Liver (tissue), 9 donors: ENCODE measurements around the gene MTF1. TPM values are rescaled to one million over a fixed set of nuclear protein-coding genes. Genes with fewer than 3 reads are reported as not detected.

ENCODE experiments used
- DNase-seq: peaks from one replicate; pipeline ENCODE4 v3.0.0-alpha.2; 2017; ENCODE audit warnings: low spot score
- H3K27ac ChIP-seq, 2 donors: one replicate each; pipeline ENCODE4 v1.7.0; 2013; ENCODE audit warnings: inconsistent platforms in 2 of 2, low read length in 2 of 2, control low read depth in 1 of 2, low read depth in 1 of 2, mild to moderate bottlenecking in 1 of 2
- H3K27me3 ChIP-seq, 4 donors: one replicate each; pipeline versions ENCODE4 v1.6.1 to v1.7.0; 2013; ENCODE audit warnings: low read length in 3 of 4, inconsistent platforms in 1 of 4, mild to moderate bottlenecking in 1 of 4, moderate library complexity in 1 of 4; ENCODE audit not compliant: control insufficient read depth in 4 of 4, insufficient read depth in 4 of 4
- H3K36me3 ChIP-seq, 4 donors: one replicate each; pipeline versions ENCODE4 v1.6.1 to v1.7.0; 2013; ENCODE audit warnings: low read length in 3 of 4, mild to moderate bottlenecking in 3 of 4, low read depth in 1 of 4, moderate library complexity in 1 of 4; ENCODE audit not compliant: control insufficient read depth in 4 of 4, insufficient read depth in 3 of 4
- H3K4me1 ChIP-seq, 4 donors: one replicate each; pipeline versions ENCODE4 v1.6.1 to v1.7.0; 2013; ENCODE audit warnings: low read length in 3 of 4, mild to moderate bottlenecking in 3 of 4, moderate library complexity in 1 of 4; ENCODE audit not compliant: control insufficient read depth in 4 of 4, insufficient read depth in 4 of 4
- H3K4me3 ChIP-seq, 3 donors: one replicate each; pipeline versions ENCODE4 v1.6.1 to v1.7.0; 2013; ENCODE audit warnings: low read length in 3 of 3, control low read depth in 1 of 3, low read depth in 1 of 3, mild to moderate bottlenecking in 1 of 3
- H3K9ac ChIP-seq, 2 donors: one replicate each; pipeline ENCODE4 v1.7.0; 2013; ENCODE audit warnings: low read length in 2 of 2, mild to moderate bottlenecking in 2 of 2, moderate library complexity in 2 of 2, control low read depth in 1 of 2, low read depth in 1 of 2
- H3K9me3 ChIP-seq, 4 donors: one replicate each; pipeline versions ENCODE4 v1.6.1 to v1.7.0; 2013; ENCODE audit warnings: low read length in 3 of 4; ENCODE audit not compliant: control insufficient read depth in 4 of 4
- ATF3 ChIP-seq: IDR thresholded peaks from 2 replicates; pipeline ENCODE4 v1.6.1; 2016; ENCODE audit warnings: antibody characterized with exemption
- CTCF ChIP-seq: fragments of 150-350 bp; IDR thresholded peaks from 2 replicates; pipeline ENCODE4 v1.5.1; 2017; ENCODE audit warnings: improper control_type of control experiment, low read depth, low read length; ENCODE audit not compliant: missing input control
- FOXA1 ChIP-seq: IDR thresholded peaks from 2 replicates; pipeline ENCODE4 v1.6.1; 2016; ENCODE audit warnings: antibody characterized with exemption
- FOXA2 ChIP-seq: IDR thresholded peaks from 2 replicates; pipeline ENCODE4 v1.6.1; 2016; ENCODE audit warnings: antibody characterized with exemption
- GABPA ChIP-seq, 2 donors: IDR thresholded peaks in 1 of 2; conservative IDR thresholded peaks in 1 of 2; 2 replicates each; pipeline ENCODE4 v1.6.1; 2016; ENCODE audit warnings: antibody characterized with exemption in 2 of 2, mild to moderate bottlenecking in 1 of 2, moderate library complexity in 1 of 2
- HNF4G ChIP-seq: IDR thresholded peaks from 2 replicates; pipeline ENCODE4 v1.6.1; 2016; ENCODE audit warnings: antibody characterized with exemption
- JUND ChIP-seq, 2 donors: IDR thresholded peaks; 2 replicates each; pipeline ENCODE4 v1.6.1; 2016; ENCODE audit warnings: antibody characterized with exemption in 2 of 2
- MAX ChIP-seq: IDR thresholded peaks from 2 replicates; pipeline ENCODE4 v1.6.1; 2016; ENCODE audit warnings: antibody characterized with exemption
- NR2F2 ChIP-seq: IDR thresholded peaks from 2 replicates; pipeline ENCODE4 v1.6.1; 2016; ENCODE audit warnings: antibody characterized with exemption
- REST ChIP-seq: IDR thresholded peaks from 2 replicates; pipeline ENCODE4 v1.6.1; 2016; ENCODE audit warnings: antibody characterized with exemption, mild to moderate bottlenecking
- RXRA ChIP-seq, 2 donors: IDR thresholded peaks; 2 replicates each; pipeline ENCODE4 v1.6.1; 2017 to 2018; ENCODE audit warnings: antibody characterized with exemption in 2 of 2, mild to moderate bottlenecking in 1 of 2
- ZBTB33 ChIP-seq: IDR thresholded peaks from 2 replicates; pipeline ENCODE4 v1.6.1; 2016; ENCODE audit warnings: antibody characterized with exemption
- WGBS: extraction: QIAGEN DNeasy Blood & Tissue Kit; methylation state at CpG from one replicate; pipeline ENCODE4 v1.1.7; 2013; 5-methylcytosine and 5-hydroxymethylcytosine counted together
- polyA plus RNA-seq, 2 donors: library from polyadenylated mRNA; stranded (reverse) in 1 of 2; unstranded in 1 of 2; fragments of 200-250 nt in 1 of 2; fragments of >200 nt in 1 of 2; fragmentation: Nextera tagmentation in 1 of 2; extraction: Ambion mirVana in 1 of 2; gene quantifications; one replicate each; pipeline versions ENCODE4 v1.2.1 to v1.2.3, GENCODE V29; 2013 to 2015
- total RNA-seq, 2 donors: library from RNA; depleted of rRNA; stranded (reverse); fragments of >200 nt; gene quantifications; one replicate each; pipeline ENCODE4 v1.2.3, GENCODE V29; 2014
- donor health status: healthy.
- donor health status: healthy.
- donor health status: healthy.
- donor health status: healthy.
- donor health status: healthy.

MTF1 gene
- total and polyA plus RNA-seq, 4 donors: 2.3 to 3.3 (median 3.0) TPM

- Histone ChIP-seq H3K4me3 (no peak overlapping the region), H3K27me3 (no peaks in the 10 kb centered on the region), H3K9ac (no peak overlapping the region), H3K36me3 (peaks cover 15 to 44% (median 24%) of the 10 kb centered on the region in 4 donors), H3K9me3 (no peaks in the 10 kb centered on the region), H3K27ac (no peak overlapping the region), H3K4me1 (no peaks in the 10 kb centered on the region)
- 92% methylated on average over 9 of the region's 9 CpGs for WGBS
- no peak for TF ChIP-seq GABPA (IDR thresholded peaks at IDR 0.05 in 1 of 2, conservative IDR thresholded peaks at IDR 0.05 in 1 of 2)
- TF ChIP-seq MAX: no peak
- TF ChIP-seq REST: no peak
- TF ChIP-seq NR2F2: no peak
- no peak for TF ChIP-seq JUND (IDR thresholded peaks at IDR 0.05)
- TF ChIP-seq FOXA1: no peak
- no peak for TF ChIP-seq FOXA2
- no peak for TF ChIP-seq ZBTB33
- TF ChIP-seq ATF3: no peak
- TF ChIP-seq RXRA (IDR thresholded peaks at IDR 0.05): no peak
- no peak for DNase-seq
Observed at GRCh38 chr1:37822906-37823815, 36.2 kb downstream of the MTF1 start.

- Histone ChIP-seq H3K4me1 (peaks cover 0 to 9% (median 6%) of the 10 kb centered on the region in 4 donors), H3K36me3 (peaks cover 15 to 44% (median 25%) of the 10 kb centered on the region in 4 donors)
Observed at GRCh38 chr1:37821481-37821880, 37.9 kb downstream of the MTF1 start.

More at GRCh38 chr1:37821481-37821880, 37.9 kb downstream of the MTF1 start:
- WGBS: 95% methylated on average over 2 of the region's 2 CpGs
- no peak for TF ChIP-seq GABPA (IDR thresholded peaks at IDR 0.05 in 1 of 2, conservative IDR thresholded peaks at IDR 0.05 in 1 of 2)
- TF ChIP-seq HNF4G: no peak
- no peak for TF ChIP-seq CTCF
- H3K27ac ChIP-seq: no peak overlapping the region
- no peak overlapping the region for H3K9ac ChIP-seq
- no peaks in the 10 kb centered on the region for H3K27me3 ChIP-seq
- no peak for DNase-seq
- no peaks in the 10 kb centered on the region for H3K9me3 ChIP-seq
- no peak overlapping the region for H3K4me3 ChIP-seq
